HG03039 (cell line): ENCODE data around the gene ALDH3A1.
"Not testable (repeated sequence)": the region's sequence is repeated elsewhere in the genome, so short reads cannot be mapped to it uniquely, and the experiment has no call there.

ENCODE experiments used
- ATAC-seq: cut with Tn5 transposase; IDR thresholded peaks from one replicate; pipeline ENCODE4 v1.9.1; 2021; ENCODE audit warnings: mild to moderate bottlenecking, moderate library complexity; ENCODE audit not compliant: unreplicated experiment

The ALDH3A1 gene

DNA sequence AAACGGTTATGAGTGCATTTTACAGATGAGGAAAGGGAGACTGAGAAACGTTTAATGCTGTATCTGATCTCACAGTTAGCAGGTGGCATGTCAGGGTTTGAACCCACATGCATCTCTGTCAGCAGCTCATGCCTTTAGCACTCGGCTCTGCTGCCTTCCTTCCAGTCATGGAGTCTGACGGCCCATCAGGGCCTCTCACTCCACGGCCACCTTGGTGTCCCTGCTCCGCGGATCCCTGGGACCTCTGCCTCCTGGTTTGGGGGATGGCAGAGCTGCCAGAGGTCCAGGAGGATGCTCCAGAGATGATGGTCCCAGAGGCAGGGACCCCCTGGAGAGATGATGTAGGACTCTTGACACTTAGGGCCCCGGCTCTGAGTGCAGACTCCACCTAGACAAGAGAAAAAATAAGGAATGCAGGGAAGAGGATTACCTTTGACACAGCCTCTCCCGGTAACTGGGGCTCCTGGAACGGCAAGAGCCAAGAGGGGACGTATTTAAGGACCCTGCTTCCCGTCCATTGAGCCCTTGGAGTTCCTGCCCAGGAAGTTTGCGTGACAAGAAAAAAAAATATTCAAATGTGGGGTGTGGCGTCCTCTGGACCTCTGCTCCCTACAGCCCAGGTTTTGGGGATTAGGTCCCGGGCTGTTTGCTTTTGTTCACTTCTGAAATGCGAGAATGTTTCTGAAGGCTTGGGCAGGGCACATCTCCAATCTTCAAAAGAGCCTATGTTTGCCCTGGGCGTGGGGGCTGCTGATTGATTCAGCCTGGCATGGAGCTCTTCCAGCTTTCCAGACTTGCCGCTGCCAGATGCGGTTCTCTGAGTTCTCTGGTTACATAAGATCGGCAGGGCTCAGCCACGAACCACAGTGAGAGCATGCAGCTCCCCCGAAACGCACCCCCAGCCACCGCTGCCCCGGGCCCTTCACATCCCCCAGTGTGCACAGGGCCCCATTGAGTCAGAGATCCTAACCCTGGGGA is at the start of gene ALDH3A1:
Gene ALDH3A1, minus strand, starts transcription at position 470 of the 978 bp plus-strand sequence. CDS start 3,169 bp downstream, outside the sequence.
- ATAC-seq, result no peak

DNA sequence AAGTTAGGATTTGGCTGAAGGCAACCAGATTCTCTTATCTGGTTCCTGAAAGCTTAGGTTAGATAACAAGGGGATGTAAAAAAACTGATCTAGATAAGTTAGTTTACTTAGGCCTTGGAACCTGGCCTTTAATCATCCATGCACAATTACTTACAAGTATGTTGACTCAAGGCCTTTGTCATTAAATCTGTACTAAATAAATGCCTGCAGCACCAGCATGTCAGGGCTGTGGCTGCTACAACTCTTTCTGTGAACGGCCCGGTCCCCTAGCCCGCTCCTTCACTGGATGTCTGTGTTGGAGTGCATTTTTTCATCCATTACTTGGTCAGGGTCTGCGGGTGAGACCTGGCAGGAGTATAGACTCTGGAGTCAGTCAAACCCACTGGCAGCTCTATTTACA is 48.4 kb upstream of the ALDH3A1 start:
- no peak for ATAC-seq

DNA sequence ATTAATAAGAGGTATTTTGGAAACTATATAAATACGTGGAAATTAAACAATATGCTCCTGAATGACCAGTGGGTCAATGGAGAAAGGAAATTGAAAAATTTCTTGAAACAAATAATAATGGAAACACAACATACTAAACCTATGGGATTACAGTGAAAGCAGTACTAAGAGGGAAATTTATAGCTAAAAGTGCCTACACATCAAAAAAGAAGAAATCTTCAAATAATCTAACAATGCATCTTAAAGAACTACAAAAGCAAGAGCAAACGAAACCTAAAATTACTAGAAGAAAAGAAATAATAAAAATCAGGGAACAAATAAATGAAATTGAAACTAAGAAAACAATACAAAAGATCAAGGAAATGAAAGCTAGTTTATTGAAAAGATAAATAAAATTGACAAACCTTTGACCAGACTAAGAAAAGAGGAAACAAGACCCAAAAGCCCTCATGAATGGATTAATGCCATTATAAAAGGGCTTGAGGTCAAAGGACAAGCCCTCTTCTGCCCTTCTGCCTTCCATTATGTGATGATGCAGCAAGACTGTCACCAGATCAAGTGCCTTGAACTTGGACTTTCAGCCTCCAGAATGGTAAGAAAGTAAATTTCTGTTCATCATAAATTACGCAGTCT is 43.9 kb upstream of the ALDH3A1 start:
- ATAC-seq, result no peak

DNA sequence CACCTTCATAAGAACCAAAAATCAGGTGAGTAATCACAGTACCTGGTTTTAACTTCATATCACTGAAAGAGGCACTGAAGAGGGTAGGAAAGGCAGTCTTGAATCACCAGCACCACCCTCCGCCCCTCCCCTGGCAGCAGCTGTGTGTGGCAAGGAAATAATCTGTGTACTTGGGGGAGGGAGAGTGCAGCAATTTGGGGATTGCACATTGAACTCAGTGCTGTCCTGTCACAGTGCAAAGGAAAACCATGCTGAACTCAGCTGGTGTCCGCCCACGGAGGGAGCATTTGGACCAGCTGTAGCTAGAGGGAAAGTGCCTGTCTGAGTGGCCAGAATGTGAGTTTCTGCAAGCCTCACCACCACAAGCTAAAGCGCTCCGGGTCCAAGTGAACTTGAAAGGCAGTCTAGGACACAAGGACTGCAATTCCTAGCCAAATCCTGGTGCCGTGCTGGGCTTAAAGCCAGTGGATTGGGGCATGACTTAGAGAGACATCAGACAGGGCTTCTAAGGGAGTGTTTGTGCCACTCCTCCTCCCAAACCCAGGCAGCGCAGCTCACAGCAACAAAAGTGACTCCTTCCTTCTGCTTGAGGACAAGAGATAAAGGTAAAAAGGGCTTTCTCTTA is 39.7 kb upstream of the ALDH3A1 start:
- no peak for ATAC-seq

DNA sequence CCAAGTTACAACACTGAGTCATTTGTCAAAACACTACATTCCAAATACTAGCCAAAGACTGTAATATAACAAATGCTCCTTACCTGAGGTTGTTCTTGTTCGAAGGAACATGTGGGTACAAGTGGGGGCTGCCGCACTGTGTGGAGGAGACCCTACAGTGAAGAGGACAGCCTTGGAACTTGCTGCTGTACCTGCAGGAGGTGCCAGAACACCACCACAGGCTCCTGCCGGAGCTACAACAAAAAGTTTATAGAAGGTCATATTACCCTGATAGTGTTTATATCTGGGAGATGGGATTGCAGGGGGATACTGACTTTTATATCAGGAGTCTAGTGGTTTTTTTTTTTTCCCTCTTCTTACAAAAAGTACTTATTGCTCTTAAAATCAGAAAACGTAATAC is 37.8 kb upstream of the ALDH3A1 start:
- no peak for ATAC-seq

DNA sequence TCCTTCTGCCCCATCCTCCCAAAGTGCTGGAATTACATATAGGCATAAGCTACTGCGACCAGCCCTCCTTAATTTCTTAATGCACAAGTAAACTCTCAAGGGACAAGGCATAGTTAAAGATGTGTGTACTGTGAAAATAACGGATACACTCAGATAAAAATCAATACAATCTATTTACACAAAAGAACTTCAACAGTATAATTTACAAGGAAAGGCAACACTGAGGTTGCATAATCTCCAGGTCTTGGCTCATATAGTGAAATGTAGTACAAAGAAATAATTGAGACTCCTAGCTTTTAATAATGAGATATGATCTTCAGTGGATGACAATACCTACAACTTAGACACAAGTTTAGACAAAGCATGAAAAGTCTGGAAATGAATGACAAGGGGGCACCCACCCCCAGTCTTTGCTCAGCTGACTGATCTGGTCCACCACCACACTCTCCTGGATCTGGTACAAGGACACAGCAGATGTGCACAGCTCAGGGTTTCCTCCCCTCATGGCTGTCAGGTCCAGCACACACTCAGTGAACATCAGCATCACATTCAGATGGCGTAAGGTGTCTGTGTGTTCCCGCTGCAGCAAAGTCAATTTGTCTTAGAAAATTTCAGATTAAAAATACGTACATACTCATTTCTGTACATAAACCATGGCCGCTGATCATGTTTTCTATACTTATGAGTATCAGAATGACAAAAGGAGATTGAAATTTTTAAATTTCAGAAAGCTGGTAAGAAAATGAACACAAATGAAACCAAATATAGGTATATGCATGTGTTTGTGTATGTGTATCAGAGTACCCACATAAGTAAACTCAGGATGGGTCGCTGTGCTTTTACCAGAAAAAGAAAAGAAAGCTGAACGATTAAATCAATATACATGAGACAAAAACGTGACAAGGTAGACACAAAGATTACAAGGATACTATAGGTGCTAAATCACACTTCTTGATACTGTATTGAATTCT is 33.7 kb upstream of the ALDH3A1 start:
- ATAC-seq, result no peak

DNA sequence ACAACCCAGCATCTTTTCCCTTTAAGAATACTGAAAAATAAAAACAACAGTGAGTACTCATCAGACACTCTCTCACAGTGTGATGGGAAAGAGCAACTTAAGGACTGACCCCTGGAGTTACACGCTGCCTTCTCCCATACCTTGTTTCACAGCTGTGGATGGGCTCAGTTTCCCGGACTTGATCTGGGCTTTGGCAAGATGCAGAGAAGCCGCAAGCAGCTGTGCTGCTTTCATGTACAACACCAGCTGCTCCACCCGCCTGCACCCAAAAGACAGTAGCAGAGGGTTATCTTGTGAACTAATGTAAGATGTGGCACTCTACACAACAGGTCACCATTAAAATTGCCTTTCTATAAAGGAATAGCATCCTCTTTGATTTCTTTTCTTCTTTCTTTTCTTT is 32.7 kb upstream of the ALDH3A1 start:
- ATAC-seq, result no peak

DNA sequence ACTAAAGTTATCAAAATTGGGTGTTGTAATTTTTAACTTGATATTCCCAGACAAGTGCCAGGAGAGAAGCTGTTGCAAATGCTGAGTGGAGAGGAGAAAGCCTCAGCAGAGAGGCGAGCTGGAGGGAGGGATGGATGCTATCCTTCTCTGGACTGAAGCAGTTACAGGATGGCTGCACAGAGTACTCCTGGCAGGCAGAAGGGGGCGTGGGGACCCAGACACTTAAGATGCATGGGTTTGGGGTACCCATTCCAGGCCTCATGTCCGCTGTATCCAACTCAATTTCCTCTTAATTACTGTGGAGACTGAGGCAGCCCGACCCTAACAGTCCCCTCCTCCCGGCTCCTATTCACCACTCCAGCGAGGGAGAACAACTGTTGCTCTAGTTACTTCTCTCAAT is 25.4 kb upstream of the ALDH3A1 start:
- no peak for ATAC-seq

DNA sequence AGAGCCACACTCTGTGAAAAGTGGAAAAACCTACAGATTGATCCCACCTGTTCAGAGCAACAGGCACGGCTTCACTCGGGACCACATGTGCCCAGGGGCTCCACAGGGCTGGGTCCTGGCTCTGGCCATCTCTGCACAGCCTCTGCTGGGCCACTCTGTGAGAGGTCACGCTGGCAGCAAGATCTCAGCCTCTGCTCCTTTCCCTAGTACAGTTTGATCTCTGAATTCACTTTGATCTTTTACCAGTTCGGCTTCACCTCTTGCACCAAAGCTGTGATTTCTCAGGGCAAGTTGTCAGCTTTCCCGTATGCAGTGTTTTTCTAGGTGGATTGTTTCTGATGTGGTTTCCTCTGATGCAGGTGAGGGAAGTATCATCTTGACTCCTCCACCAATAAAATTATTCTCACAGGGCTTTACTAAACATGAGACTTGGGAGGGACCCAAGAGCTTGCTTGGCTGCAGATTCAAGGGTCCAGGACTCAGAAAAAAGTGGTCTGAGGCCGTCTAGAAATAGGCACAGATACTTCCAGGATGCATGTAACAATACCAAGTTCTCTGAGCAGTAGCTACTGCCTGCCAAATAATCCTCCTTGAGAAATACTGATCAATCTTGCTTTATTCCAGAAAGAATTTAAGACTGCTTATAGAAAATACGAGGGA is 24.0 kb upstream of the ALDH3A1 start:
- ATAC-seq, result no peak

DNA sequence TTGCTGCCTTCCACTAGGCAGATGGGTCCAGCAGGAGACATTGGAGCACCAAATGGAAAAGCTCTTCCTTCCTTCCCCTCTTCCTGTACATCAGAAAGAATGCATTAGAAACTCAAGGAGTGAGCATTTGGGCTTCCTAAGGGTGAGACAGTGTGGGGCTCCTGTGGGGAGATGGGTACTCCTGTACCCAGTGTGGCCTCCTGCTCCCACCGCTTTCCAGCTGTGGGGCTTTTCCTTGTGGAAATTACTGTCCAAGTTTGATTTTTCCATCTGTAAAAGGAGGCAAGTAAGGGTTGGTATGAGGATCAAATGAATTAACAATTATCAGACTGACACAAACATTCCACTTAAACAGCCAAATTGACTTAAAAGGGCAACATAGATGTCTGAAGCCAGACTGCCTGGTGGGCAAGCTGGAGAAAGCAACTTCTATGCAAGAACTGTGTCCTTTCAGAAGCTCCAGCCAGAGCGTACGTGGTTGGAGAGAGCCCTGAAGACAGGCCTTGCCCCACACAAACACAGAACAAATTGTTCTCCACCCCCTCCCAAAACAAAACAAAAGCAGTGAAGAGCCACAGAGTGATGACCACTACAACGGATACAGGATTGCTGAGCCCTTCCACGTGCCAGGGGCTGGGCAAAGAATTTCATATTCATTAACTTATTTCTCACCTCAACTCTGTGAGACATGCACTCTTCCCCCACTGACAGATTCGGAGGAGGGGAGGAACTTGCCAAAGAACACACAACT is 23.1 kb upstream of the ALDH3A1 start:
- ATAC-seq, result no peak

DNA sequence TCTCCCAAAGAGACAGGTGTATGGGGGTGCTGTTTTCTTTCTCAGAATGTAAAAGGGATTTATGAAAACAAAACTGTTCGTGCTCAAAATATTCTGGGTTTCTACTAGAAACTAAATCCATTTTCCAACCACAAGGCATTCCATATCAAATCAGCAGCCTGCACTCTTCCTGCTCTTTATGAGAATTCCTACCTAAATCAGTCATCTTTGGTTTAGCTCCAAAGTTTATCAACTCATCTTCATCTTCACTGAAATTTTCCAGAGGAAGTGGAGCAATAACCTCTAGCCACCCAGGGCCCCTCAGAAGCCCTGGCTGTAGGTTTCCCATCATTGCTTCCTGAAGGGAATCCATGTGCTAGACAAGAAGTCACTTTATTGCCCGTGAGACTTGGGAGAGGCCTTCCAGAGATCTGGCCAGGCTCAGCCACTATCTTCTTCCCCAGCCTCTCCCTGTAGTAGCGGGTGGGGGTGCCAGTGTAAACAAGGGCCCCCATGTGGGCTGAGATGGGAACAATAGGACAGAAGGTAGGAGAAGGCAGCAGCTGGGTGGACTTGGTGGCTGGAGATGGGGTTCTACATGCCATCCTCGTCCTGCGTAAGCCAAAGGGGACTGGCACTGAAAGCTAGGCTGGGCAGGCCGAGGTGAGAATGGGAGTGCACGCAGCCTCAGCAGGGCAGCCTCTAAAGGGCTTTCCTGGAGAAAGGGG is 22.0 kb upstream of the ALDH3A1 start:
- ATAC-seq, result no peak

DNA sequence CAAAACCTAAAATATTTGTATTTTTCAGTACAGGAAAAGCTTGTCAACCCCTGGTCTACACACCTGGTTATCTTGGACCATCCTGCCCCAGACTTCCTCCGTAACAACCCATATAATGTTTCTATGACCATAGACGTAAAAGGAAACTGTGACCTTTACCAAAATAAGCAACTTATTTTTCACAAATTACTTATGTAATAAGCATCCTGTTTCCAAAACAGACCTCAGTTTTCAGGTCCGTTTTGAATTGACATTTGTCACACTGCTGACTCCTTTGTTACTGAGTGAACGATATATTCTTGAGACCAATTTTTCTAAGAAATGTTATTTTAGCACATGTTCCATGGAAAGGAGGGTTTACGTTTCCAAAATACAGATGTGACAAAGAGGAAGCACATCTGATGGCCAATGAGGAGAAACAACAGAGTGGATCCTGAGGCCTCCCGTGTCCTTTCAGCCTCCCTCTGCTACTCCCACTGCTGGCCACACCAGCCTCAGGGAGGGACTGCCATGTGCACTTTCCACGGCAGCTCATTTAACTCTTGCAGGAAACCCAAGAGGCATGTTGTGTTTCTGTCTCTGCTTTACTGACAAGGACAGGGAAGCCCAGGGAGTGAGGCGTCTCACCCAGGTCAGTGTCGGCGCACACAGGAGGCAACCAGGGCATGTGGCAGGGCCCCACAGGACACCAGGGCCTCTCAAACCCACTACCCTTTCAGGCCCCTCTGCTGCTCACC is 20.1 kb upstream of the ALDH3A1 start:
- no peak for ATAC-seq

DNA sequence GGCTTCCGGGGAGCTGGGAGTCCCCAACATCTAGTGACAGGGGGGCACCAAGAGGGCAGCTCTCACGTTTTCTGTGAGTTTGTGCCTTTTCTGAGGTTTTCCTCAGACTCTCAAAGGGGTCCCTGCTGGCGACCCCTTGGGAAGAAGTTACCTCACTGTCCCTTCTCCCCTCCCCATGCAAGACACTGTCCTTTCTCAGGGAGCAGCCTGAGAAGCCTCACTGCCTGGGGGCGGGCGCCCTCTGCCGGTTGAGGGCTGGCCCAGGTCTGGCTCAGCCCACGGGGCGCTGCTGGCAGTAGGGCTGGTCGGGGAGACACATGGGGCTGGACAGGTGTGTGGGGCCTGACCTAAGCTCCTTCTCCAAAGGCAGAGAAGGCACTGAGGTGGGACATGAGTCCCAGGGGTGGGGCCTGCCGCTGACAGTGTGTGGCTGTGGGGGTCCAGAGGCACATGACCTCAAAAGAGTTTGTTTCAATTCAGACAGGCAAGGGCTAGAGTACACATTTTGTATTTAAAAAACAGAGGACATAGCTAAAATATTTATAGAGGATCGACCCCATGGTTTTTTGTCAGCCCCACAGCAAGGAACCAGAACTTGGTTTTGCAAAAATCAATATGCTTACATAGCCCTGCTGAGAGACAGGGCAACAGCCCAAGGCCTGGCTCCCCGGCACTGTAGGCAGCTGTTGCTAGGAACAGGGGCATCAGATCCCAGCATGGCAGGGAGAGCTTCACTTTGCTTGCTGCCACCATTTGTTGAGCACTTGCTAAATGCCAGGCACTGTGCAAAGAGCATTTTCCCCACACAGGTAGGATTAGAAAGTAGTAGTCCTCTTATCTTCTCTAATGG is 18.5 kb upstream of the ALDH3A1 start:
- ATAC-seq, result no peak

DNA sequence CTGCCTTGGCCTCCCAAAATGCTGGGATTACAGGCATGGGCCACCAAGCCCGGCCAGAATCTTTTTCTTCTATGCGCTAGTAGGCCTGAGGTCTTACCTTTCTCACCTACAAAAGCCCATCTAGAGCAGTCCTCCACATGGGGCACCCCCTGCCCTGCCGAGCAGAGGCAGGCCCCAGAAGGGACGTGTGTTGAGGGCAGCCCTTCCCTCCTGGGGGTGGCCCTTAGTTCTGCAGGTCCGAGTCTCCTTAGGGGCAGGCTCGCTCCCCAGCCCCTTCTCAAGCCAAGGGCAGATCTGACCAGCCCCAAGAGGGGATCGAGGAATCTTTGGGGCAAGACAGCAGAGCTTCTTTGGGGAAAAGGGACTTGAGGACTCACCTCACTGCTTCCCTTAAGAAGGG is 17.9 kb upstream of the ALDH3A1 start:
- no peak for ATAC-seq

DNA sequence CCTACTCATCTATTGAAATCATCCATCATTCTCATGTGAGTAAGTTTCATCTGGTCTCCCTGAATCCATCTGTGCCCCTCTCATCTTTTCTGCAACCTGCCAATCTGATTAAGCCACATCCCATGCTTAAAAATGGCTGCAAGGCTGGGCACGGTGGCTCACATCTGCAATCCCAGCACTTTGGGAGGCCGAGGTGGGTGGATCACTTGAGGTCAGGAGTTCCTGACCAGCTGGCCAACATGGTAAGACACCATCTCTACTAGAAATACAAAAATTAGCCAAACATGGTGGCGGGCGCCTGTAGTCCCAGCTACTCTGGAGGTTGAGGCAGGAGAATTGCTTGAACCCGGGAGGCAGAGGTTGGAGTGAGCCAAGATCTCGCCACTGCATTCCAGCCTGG is 15.9 kb upstream of the ALDH3A1 start:
- ATAC-seq, result not testable (repeated sequence)

DNA sequence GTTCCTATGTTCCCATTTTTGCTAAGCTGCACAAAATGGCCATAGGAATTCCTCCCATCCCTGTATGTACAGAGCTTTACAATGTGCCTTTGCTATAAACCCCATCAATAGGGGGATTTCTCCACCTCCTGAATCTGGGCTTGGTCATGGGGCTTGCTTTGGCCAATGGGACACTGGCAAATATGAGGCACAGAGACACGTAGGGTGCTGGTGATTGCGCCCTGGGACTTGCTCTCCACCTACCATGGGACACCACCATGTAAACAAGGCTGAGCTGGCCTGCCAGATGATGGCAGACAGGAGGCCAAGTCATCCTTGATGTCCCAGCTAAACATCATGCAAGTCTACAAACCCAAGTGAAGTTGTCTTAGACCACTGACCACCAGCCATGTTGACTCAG is 15.3 kb upstream of the ALDH3A1 start:
- ATAC-seq, result no peak

DNA sequence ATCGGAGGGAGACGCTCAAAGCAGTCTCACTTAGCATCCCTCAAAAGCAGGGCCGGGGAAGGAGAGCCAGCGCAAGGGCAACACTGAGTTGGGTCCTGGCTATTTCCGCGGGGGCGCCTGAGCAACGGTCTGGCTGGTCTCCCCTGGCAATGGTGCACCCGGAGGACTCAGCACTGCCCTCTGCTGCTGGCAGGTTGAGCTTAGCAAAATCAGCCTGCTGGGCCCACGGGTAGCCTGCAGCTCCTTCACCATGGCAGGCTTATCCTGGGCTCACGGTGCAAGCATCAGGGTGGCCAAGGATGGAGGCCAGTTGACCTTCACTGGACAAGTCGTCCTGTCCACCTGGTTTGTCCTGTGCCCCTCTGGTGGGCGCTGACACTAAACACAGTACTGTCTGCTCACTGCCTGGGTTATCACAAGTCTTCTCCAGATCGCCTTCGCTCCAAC is 14.4 kb upstream of the ALDH3A1 start:
- no peak for ATAC-seq
